Activated T-cell treated with anti-CD3 and anti-CD28 coated beads for 1 hour (primary cell): ENCODE results near the gene PLPPR3.

Experiments
- DNase-seq: peaks from one replicate; pipeline ENCODE4 v3.0.0-alpha.2; 2020; ENCODE audit warnings: low read depth

PLPPR3 gene

DNA sequence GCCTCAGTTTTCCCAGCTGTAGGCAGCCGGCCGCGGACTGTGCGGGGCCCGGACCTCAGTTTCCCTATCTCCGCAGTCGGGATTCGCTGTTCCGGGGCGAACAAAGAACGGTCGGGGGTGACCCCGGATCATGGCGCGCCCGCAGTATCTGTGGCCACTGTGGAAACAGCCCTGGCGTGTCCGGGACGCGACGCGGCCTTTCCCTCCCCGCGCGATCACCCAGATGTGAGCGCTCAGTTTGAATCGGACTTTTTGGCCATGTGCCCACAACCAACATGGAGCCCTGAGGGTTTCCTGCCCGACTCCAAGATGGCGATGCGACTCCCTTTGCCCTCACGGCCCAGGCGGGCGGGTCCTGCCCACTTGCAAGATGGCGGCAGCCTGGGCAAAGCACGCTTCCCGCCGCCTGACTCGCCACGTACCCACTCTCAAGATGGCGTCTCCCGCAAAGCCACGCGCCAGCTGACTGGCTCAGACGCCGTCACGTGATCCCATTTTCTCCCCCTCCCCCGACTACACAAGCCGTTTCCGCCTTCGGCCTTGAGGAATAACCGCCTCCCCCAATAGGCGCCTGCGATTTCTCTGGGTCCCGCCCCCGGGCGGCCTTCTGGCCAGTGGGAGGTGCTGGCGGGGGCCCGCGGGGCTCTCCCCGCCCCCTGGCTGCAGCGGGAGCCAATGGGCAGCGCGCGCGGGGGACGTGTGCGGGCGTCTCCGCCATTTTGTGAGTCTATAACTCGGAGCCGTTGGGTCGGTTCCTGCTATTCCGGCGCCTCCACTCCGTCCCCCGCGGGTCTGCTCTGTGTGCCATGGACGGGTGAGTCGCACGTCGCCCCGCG lies 24.8 kb downstream of the PLPPR3 start, which contains the start of gene PTBP1:
TSS of gene PTBP1 (plus strand) at position 761 of the 836 bp plus-strand sequence. CDS start at position 807, 46 bp downstream.
- peak; percentile 97 for DNase-seq

DNA sequence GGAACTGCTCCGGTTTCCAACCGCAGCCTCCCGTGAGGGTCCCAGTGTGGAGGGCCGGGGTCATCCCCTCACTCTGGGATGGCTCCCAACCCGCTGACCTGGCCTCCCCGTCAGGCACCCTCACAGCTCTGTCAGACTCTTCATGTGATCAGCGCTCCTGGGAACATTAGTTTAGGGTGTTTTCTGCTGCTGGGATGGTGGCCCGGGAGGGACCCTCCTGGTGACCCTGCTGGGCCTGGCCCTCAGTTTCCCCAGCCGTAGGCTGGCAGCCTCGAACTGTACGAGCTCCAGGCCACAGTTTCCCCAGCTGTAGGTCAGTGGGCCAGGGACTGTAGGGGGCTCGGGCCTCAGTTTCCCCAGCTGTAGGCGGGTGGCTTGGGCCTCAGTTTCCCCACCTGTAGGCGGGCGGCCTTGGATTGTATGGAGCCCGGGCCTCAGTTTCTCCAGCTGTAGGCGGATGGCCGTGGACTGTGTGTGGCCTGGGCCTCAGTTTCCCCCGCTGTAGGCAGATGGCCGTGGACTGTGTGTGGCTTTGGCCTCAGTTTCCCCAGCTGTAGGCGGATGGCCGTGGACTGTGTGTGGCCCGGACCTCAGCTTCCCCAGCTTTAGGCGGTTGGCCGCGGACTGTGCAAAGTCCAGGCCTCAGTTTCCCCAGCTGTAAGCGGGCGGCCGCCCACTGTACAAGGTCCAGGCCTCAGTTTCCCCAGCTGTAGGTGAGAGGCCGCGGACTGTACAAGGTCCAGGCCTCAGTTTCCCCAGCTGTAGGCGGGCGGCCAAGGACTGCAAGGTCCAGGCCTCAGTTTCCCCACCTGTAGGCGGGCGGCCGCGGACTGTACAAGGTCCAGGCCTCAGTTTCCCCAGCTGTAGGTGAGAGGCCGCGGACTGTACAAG lies 25.8 kb downstream of the PLPPR3 start:
- no peak for DNase-seq

DNA sequence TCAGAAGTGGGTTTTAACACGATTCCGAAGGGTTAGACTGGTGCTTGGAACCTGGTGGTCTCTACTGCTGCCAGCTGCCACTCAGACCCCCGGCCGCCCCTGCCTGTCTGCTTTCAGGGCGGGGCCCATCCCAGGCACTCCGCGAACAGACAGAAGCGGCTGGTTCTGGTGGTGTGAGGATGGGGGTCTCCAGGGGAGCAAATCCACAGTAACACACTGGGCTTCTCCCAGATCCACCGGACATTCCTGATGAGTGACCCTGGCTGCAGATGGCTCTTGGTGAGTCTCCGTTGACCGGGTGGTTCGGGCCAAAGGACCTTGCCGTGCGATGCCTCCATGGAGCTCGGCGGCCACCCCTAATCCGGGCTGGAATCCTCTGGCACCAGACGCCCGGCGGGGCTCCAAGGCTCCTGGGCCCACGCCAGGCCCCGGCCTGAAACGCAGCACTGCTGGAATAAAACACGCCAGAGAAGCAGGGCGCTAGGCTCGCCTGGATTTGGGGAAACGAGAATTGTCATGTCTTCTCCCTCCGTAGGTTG lies 26.6 kb downstream of the PLPPR3 start:
- no peak for DNase-seq

DNA sequence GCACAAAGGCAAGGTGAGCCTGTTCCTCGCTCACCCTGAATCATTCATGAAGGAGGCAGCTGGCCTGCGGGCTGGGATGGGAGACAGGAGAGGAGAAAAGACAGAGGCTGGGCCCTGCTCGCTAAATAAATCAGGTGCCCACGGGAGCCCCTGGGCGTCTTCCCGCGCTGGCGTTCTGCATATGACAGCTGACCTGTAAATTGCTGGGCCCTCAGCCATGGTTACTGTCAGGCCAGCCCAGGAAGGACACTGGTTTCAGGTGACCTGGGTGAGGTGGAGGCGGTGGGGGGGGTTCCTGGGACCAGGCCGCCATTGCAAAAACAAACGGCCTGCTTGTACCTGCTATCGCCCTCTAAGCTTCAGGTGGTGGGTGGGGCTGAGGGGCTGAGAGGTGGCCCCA lies 27.9 kb downstream of the PLPPR3 start:
- DNase-seq, result no peak

DNA sequence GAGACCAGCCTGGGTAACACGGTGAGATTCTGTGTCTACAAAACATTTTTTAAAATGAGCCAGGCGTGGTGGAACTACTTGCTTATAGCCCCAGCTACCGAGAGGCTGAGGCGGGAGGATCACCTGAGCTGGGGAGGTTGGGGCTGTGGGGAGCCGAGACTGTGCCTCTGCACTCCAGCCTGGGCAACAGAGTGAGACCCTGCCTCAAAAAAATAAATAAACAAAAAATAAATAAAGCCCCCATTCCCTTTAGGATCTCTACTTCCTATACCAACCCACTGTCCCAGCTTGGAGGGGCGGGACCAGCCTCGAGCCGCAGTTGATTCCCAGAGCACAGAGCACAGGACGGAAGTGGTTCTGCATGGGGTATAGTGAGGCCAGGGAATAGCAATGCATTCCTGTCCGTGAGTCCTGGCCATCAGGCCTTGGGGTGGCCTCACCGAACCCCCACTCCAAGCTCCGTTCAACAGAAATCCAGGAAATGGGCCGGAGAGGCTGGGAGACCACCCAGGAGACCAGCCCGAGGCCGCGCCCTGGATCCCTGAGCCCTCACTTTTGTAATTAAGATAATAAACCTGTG lies 29.4 kb downstream of the PLPPR3 start:
- DNase-seq, result no peak

DNA sequence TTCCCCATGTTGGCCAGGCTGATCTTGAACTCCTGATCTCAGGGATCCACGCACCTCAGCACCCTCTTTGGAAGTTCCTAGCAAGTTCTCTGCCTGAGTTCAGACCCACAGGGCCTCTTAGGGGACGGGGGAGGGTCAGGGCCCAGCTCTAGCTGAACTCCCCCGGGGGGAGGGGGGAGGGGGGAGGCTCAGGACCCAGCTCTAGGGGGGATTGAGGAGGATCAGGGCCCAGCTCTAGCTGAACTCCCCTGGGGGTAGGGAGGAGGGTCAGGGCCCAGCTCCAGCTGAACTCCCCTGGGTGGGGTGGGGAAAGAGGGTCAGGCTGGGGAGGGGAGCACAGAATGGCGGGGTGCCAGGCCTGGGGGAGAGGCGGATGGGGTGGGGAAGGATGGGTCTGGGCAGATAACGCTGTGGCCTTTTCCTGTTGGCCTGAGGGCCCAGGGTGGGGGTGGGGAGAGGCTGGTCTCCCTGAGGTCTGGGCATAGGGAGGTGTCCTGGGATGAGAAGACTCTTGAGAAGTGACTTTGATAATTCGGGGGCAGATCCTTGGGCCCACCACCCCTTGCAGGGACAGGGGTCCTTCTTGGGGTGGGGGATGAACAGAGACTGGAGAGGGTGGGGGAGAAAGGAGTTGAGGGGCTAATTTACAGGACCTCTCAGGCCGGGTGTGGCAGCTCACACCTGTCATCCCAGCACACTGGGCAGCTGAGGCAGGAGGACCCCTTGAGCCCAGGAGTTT lies 30.0 kb downstream of the PLPPR3 start:
- DNase-seq, result no peak

DNA sequence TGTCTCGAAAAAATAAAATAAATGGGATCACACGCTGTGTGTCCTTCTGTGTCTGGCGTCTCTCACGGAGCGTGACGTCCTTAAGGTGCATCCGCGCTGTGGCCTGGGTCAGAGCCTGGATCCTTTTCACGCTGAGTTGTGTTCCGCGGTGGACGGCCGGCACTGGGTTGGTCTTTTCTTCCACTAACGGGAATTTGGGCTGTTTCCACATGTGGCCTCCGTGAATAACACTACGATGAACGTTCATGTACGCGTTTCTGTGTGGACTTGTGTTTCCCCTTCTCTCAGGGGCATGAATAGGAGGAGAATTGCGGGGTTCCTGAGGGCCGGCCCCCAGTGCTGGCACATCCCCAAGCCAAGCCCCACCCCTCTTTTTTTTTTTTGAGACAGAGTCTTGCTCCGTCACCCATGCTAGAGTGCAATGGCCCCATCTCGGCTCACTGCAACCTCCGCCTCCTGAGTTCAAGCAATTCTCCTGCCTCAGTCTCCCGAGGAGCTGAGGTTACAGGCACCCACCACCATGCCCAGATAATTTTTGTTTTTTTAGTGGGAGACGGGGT lies 30.7 kb downstream of the PLPPR3 start:
- DNase-seq, result no peak

DNA sequence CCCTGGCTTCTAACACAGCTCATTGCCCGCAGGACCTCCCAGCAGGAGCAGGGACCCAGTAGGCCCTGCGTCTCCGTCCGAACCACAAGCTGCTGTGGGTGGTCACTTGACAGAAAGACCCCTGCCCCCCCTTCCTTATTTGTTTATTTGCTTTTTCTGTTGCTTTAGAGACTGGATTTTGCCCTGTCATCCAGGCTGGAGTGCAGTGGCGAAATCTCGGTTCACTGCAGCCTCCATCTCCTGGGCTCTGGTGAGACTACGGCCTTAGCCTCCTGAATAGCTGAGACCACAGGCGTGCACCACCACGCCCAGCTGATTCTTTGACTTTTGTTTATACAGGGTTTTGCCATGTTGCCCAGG lies 32.1 kb downstream of the PLPPR3 start:
- no peak for DNase-seq

DNA sequence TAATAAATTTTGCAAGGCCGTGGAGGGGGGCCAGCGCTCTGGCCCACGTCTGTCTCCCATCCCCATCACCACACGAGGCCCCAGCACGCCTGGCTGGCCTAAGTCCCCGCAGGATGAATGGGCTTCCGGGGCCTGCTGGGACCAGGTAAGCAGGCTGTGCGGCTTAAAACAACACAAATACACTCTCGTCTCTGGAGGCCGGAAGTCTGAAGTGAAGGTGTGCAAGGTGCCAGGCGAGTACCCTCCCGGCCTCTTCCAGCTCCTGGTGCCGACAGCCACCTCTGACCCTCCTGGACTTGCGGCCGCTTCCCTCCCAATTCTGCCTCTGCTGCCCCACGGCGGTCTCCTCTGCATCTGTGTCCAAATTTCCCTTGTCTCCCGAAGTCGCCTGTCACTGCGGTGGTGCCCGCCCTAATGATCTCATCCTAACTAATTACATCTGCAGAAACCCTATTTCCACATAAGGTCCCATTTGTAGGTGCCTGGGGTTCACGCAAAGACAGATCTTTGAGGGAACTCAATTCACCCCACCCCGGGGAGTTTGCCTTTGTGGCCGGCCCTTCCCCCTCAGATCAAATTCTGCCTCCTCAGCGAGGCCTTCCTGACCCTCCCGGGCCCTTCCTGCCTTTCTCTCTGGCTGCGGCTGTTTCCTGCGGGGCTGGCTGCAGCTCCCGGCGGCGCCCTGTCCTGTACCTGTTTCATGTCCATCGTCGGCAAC lies 32.6 kb downstream of the PLPPR3 start:
- DNase-seq, result no peak

DNA sequence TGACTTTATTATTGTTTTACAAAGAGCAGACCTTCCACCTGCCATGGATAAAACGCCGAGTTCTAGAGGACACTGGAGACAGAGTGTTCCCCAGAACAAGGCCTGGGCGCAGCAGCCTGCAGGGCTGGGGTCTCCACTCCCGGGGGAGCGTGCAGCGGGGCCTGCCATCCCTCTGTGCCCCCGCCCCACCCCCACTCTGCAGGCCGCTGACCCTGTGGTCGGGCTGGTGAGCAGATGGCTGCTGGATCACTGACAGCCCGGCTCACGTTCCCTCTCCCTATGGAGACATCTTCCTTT lies 33.1 kb downstream of the PLPPR3 start:
- no peak for DNase-seq

DNA sequence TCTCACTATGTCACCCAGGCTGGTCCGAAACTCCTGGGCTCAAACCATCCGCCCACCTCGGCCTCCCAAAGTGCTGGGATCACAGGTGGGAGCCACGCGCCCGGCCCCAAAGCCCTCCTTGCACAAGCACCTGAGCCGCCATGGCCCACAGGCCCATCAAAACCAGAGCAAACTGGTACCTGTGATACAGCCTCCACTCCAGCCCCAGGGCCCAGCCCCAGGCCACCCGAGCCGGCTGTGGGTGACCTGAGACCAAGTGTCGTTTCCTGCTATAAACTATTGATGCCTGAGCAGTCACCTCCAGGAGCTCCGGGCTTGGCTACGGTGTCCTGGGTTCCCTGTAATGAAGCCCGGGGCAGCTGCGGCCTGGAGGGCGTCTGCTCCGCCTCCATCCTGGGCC lies 34.2 kb downstream of the PLPPR3 start:
- no peak for DNase-seq

DNA sequence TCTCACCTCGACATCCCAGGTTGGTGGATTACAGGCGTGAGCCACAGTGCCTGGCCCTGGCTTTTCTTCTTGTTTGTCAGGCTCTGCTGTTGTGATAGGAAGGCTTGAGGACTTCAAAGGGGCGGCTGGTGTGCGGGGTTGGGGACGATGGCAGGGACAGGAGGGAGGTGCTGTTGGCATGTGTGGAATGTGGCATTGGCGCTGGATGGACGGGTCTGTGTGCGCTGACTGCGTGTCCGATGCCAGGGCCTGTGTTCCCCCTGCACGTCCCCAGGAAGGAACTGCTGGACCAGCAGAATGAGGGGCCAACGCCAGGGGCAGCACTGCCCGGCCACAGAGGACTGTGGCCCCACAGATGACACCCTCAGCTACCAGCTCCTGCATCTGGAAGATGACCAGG lies 37.2 kb downstream of the PLPPR3 start:
- no peak for DNase-seq

DNA sequence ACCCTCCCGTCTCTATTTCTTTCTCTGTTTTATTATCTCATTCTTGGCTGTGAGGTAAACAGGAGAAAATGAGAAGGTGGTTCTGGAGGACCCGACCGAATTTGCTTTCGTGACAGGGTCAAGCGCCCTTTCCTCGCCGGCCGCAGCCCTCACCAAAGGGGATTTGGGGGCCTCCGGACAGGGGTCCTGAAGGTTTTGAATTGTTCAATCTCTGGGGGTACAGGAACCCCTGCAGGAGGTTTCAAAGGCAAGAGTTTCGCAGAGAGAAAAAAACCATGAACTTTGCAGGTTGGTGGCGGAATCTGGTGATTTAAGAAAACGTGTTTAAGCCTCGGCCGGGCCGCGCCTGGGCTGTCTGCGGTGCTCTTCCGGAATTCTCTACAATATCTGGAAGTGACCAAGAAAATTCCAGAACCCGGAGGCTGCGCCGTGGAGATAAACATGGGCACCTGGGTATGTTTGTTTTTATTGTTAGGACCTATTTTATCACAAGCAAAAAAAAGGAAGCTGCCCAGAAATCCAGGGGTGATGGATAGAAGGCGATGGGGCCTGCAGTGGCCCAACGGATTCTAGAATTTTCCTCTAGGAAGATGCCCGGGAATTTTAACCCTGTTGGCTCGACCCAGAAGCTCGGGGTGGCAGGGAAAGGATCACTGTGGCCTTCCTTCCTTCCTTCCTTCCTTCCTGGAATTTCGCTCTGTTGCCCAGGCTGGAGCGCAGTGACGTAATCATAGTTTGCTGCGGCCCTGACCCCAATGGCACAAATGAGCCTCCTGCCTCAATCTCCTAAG lies 38.7 kb downstream of the PLPPR3 start:
- DNase-seq, result no peak

DNA sequence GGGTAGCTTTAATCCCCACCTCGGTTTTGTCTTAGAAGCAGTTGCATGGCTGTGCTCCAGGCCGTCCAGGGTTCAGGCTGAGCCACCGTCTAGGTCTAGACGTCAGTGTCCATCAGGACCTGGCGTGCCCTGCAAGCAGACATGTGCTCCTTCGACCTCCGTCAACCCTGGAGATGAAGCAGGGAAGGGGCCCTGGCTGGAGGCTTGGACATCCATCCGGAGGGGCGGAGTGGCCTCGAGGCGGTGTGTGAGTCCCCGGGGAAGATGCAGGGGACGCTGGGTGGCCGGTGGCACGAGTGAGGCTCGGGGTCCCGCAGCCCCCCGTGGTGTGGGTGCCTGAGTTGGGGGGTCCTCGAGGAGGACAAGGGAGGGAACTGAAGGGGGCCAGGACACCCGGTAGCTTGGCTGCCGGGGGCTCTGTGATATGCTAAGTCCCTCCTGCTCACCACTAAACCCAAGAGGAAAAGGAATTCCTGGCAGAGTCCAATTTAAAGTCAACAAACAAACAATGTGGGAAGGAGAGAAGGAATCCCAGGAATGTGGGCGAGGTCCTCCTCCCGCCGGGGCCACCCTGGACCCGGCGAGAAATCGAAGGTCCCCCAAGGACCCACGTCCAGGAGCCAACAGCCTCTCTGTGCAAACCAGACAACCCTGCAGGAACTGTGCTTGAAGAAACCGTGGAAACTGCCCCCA lies 39.4 kb downstream of the PLPPR3 start:
- DNase-seq, result no peak

DNA sequence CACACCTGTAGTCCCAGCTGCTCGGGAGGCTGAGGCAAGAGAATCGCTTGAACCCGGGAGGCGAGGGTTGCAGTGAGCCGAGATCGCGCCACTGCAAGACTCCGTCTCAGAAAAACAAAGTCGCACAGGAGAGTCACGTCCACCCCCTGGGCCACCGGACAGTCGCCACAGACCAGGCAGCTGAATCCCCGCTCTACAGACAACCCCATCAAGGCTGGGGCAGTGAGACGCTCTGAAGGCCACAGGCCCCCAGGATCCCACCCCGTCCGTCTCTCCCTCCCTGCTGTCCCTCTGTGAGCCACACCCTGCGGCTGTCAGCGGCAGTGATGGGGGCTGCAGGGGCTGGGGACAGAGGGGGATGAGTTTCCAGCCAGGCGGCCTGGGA lies 40.0 kb downstream of the PLPPR3 start:
- no peak for DNase-seq

DNA sequence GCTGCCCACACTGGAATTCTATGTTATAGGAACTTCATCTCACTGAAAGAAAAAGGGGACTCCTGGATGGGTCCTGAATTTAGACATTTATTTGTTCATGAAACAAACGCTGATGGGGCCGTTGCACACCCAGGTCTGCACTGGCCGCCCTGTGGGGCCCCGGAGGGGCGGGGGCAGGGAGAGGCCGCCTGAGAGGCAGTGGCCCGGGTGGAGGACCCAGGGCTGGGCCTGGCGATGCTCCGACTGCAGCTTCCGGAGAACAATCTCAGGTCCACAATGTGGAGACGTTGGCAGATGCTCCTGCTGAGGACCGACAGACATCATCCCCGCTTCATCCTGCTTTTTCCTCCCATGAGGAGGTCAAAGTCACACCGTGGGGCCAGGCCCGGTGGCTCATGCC lies 40.8 kb downstream of the PLPPR3 start:
- DNase-seq, result no peak

DNA sequence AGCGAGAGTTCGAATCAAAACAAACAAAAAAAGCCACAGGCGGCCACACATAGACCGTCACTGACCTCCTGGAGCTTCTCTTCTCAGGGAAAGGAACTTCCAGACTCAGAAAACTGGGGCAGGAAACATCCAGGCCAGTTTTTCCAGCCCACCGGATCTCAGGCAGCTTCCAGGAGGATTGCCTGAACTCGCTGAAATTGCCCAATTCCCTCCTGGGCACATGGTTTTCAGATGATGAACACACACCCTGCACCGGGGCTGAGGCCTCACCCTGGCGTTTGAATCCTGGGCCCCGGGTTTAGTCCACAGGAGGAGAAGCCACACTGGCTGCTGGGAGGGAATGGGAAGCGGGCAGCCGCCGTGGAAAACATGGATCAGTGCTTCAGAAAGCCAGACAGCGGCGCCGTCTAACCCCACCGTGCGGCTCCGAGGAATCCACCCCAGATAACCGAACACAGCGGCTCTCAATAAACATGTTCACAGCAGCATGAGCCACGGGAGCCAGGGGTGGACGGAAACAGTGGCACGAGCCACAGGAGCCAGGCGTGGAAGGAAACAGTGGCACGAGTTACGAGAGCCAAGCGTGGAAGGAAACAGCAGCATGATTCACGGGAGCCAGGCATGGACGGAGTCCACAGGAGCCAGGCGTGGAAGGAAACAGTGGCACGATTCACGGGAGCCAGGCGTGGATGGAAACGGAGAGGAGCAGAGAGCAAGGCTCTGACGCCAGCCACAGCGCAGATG lies 42.7 kb downstream of the PLPPR3 start:
- no peak for DNase-seq

DNA sequence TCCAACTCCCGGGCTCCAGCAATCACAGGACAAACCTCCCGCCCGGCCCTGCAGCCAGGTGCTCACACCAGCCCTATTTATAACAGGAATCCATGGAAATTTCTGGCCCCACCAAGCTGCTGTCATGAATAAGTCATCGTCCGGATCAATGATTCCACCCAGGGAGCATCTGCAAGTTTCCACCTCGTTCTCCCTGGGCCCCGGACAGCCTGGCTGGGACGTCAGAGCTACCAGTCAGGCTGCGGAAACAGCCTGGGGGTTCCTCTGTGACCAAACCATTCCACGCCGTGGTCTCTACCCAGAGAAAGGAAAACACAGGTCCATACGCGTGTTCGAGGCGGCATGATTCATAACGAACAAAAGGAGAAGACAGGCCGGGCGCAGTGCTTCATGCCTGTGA lies 45.2 kb downstream of the PLPPR3 start:
- no peak for DNase-seq
